Brain microvascular endothelial cell (primary cell): Measurements from ENCODE around the gene XRN1.
A peak's percentile ranks its signal among the peaks of the same experiment; 100 is the strongest.

Experiments
- DNase-seq: peaks from one replicate; pipeline ENCODE4 v3.0.0-alpha.2; 2020
- H3K27ac ChIP-seq: fragments of 250-450 bp; sonication (Bioruptor Pico); 2 replicates; pipeline ENCODE4 v1.5.1; 2020; ENCODE audit warnings: mild to moderate bottlenecking, moderate library complexity
- H3K27me3 ChIP-seq: fragments of 250-450 bp; sonication (Bioruptor Pico); replicated peaks from 2 replicates; pipeline ENCODE4 v1.5.1; 2020; ENCODE audit warnings: mild to moderate bottlenecking
- H3K36me3 ChIP-seq: fragments of 250-450 bp; sonication (Bioruptor Pico); replicated peaks from 2 replicates; pipeline ENCODE4 v1.5.1; 2020; ENCODE audit warnings: mild to moderate bottlenecking
- H3K4me3 ChIP-seq: 2 replicates; pipeline ENCODE4 v1.5.1; 2011; ENCODE audit warnings: low read depth, mild to moderate bottlenecking, control low read depth, low read length, moderate library complexity
- CTCF ChIP-seq: IDR thresholded peaks from 2 replicates; pipeline ENCODE4 v1.5.1; 2011; ENCODE audit warnings: low read depth, mild to moderate bottlenecking, moderate library complexity, low read length, control low read depth, inconsistent platforms; ENCODE audit errors: missing control alignments
- in situ Hi-C: cut with HindIII; loops from 2 replicates; pipeline ENCODE4 v1.10.0; 2017; ENCODE audit warnings: low sequenced_read_pairs, low pct_ligation_motif_present

Gene XRN1

GRCh38 chr3:142263112-142263511, 184.7 kb downstream of the XRN1 start:
- in situ Hi-C loops, result no loop called here

GRCh38 chr3:142259359-142259758, 188.5 kb downstream of the XRN1 start:
- H3K27ac ChIP-seq, result no peak overlapping the region
- DNase-seq, result no peak
- no peak overlapping the region for H3K4me3 ChIP-seq
- in situ Hi-C loops, result no loop called here
- TF ChIP-seq CTCF, result no peak
- no peaks in the 10 kb centered on the region for H3K27me3 ChIP-seq
- H3K36me3 ChIP-seq, result no peaks in the 10 kb centered on the region

More at GRCh38 chr3:142263112-142263511, 184.7 kb downstream of the XRN1 start:
- peak; percentile 24 for DNase-seq
- no peak overlapping the region for H3K27ac ChIP-seq
- no peaks in the 10 kb centered on the region for H3K36me3 ChIP-seq
- H3K27me3 ChIP-seq, result no peaks in the 10 kb centered on the region
- H3K4me3 ChIP-seq, result no peak overlapping the region
- TF ChIP-seq CTCF, result no peak

DNA sequence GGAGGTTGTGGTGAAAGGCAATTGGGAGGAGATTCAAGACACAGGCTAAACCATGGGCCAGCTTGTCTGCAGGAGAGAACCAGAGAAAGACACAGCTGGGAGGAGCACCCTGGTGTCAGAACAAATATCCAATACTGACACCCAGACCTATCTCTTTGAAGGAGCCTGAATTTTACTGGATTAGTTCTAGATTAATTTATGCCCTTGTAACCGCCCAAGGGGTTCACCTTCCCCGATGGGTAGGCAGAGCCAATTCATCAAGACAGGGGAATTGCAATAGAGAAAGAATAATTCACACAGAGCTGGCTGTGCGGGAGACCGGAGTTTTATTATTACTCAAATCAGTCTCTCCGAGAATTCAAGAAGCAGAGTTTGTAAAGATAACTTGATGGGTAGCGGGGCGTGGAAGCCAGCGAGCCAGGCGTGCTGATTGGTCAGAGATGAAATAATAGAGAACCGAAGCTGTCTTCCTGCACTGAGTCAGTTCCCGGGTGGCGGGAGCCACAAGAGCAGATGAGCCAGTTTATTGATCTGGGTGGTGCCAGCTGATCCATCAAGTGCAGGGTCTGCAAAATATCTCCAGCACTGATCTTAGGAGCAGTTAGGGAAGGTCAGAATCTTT, 191.0 kb downstream of the XRN1 start:
- Histone ChIP-seq H3K27me3 (no peaks in the 10 kb centered on the region), H3K27ac (no peak overlapping the region), H3K4me3 (no peak overlapping the region), H3K36me3 (no peaks in the 10 kb centered on the region)
- in situ Hi-C loops, result no loop called here
- TF ChIP-seq CTCF, result no peak
- DNase-seq, result no peak
